Effector CD8-positive, alpha-beta T cell (primary cell): ENCODE data around the gene GJB1.
A peak's percentile ranks its signal among the peaks of the same experiment; 100 is the strongest.

Experiments
- DNase-seq: peaks from one replicate; lab custom pipeline; 2025; lab: John Stamatoyannopoulos, UW

The GJB1 gene

DNA sequence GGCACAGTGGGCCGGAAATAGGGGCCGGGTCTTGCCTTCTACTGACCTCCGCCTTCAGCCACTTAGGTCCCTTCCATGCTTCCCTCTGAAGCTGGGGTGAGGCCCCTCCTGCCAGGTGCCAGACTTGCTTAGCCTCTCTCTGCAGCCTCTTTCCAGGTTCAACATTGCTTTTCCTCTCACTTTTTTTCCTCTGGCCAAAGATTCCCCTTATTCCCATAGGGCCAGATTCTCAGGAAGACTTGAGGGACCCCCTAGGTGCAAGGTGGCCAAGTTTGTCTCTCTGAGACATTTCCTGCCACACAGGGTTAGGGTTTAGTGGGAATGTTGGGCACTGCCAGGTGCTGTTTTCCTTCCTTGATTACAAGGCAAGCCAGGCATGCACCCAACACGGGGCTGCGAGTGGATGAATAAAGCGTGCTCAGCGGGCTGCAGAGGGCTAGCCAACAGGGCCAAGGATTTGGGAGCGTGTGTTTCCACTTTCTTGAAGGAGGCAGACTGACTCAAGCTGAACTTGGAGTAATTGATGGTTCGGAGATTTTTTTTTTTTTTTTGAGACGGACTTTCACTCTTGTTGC lies 7.6 kb upstream of the GJB1 start:
- no peak for DNase-seq

DNA sequence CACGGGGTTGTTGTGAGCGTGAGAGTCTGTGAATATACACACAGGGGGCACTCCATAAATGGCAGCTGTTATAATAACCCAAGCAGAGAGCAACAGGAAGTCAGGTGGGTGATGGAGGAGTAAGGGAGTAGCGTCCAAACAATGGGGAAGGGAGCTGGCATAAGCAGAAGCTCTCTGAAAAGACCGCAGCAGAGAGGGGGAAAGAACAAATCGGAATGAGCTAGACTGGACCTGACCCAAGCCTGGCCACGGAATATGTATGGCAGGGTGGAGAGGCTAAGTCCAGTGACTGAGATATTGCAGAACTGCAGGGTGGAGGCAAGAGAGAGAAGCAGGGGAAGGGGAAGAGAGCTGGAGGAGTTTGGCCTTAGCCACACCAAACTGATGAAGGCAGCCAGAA lies 6.5 kb upstream of the GJB1 start:
- DNase-seq = no peak

DNA sequence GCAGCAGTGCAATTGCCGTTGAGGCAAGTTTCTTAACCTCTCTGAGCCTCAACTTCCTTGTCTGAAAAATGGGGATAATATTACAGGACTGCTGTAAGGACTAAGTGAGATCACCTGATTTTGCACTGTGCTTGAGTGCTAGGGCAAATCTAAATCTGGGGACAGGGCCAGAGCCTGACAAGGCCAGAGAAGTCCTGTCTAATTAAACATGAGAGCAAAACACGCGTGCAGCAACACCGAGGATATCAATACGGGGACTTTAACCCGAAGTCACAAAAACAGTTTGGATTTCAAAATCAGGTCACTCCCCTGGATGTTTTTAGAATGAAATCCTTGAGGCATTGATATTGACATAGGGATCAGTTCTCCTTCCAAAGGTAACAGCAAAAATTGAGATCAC lies 5.7 kb upstream of the GJB1 start:
- DNase-seq = no peak

DNA sequence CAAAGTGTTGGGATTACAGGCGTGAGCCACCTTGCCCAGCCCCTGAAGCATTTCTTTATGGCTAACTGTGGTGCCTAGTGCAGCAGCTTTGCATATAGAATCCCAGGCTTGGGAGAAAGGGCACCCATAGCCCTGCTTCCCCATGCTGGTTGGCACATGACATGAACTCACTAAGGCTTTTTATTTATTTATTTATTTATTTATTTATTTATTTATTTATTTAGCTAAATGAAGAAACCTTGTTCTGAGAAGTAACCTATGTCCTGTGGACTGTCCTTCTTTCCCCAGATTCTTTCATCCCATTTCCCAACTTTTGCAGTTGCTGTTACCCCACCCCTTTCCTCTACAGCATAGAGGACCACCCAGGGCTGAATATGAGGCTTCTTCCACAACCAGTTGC lies 1.9 kb upstream of the GJB1 start:
- no peak for DNase-seq

DNA sequence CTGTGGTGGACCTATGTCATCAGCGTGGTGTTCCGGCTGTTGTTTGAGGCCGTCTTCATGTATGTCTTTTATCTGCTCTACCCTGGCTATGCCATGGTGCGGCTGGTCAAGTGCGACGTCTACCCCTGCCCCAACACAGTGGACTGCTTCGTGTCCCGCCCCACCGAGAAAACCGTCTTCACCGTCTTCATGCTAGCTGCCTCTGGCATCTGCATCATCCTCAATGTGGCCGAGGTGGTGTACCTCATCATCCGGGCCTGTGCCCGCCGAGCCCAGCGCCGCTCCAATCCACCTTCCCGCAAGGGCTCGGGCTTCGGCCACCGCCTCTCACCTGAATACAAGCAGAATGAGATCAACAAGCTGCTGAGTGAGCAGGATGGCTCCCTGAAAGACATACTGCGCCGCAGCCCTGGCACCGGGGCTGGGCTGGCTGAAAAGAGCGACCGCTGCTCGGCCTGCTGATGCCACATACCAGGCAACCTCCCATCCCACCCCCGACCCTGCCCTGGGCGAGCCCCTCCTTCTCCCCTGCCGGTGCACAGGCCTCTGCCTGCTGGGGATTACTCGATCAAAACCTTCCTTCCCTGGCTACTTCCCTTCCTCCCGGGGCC lies 1.2 kb downstream of the GJB1 start:
- no peak for DNase-seq

DNA sequence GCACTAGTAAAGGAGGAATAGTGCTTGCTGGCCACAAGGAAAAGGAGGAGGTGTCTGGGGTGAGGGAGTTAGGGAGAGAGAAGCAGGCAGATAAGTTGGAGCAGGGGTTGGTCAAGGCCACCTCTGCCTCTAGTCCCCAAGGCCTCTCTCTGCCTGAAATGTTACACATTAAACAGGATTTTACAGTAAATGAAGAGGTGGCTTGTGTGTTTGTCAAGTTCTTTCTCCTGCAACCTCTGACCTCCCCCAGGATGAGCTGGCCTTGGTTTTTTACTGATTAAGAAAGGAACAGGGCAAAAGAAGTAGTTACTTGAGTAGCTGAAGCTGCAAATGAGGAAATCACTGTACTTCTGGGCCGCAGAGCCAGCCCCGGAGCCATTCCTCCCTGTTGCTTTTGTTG lies 2.0 kb downstream of the GJB1 start:
- DNase-seq = no peak

DNA sequence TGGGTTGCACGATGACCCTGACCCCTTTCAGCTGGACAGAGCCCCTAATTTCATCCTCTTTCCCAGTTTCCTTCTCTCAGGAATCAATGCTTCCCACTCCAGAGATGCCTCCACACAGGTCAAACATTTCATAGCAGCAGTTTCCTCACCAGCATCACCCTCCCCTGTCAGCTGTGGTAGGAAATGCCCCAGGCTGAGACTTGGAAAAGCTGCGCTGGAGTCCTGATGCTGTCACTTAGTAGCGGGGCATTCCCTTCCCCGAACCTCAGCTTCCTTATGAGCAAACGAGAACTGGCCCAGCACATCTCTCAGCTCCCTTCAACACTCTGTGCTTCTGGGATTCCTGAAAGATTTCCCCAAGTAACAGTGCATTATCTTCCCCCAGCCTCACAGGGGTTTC lies 2.7 kb downstream of the GJB1 start:
- DNase-seq = no peak

DNA sequence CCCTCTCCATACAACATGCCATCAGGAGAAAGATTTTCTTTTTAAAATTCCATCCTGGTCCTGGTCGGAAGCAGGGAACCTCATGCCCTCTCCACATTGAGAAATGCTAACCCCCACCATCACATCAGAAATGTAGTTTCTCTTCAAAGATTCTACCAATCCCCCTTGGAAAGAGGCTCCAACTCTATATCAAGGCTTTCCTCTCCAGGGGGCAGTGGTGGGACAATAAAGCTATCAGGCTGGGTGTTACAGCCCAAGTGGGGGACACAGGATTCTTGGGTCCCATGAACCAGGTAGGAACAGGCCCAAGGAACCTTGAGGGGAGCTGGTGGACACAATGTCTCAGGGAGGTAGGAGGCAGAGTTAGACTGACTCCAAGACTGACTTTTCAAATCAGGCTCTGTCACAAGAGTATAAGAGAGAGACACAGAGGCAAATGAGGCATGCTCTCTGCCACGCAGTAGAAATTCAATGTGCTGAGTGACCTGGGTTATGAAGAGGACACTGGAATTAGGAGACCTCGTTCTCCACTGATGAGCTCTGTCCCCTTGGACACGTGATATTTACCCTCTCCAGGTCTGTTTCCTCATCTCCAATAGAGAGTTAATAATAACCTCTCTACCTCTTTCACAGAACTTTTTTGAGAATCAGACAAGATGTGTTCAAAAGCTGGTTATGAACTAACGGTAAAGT lies 4.5 kb downstream of the GJB1 start:
- DNase-seq = no peak

DNA sequence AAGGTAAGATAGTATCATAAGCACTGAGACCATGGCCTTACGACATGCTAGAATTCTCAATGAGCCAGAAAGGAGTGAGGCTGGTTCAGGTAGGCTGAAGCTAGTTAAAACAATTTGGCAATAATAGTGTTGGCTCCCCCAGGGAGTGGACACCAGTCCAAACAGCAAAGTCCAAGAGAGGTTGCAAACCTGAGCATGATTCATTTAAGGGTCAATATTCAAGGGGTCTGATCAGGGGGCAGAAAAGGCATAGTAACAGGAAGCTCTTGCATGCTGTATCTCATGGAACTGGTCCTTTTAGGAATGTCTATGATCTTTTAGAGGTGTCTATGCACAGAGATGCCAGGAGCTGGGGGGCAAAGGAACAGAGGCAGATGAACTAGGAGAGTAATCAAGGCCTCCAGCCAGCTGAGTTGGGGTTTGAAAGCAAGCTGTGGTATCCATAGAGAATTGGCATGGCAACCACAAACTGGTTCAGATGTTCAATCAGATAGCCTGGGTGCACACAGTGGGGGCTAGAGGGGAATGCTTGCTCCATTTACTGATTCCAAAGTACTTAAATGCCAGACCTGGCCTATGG lies 5.1 kb downstream of the GJB1 start:
- no peak for DNase-seq

DNA sequence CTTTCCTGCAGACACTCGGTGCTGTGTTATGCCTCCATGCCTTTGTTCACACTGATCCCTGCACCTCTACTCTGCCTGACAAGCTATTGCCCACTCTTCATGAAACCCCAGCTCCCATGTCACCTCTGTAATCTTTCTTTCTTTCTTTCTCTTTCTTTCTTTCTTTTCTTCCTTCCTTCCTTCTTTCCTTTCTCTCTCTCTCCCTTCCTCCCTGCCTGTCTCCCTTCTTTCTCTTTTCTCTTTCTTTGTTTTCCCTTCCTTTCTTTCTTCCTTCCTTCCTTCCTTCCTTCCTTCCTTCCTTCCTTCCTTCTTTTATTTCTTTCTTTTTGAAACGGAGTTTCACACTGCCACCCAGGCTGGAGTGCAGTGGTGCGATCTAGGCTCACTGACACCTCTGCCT lies 12.5 kb downstream of the GJB1 start:
- no peak for DNase-seq

DNA sequence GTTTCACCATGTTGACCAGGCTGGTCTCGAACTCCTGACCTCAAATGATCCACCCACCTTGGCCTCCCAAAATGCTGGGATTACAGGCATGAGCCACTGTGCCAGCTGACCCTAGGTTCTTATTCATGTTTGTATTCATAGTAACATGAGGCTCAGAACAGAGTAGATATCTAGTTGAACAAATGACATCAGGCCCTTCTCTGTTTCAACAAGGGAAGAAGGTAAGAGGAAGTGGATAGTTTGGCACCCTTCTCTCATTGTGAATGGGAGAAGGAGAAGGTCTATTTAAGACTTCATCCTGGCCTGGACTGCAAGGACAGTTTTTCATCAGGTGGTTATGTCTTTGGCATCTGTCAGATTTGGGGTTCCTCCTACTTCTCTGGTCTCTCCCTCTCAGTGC lies 13.8 kb downstream of the GJB1 start:
- no peak for DNase-seq

DNA sequence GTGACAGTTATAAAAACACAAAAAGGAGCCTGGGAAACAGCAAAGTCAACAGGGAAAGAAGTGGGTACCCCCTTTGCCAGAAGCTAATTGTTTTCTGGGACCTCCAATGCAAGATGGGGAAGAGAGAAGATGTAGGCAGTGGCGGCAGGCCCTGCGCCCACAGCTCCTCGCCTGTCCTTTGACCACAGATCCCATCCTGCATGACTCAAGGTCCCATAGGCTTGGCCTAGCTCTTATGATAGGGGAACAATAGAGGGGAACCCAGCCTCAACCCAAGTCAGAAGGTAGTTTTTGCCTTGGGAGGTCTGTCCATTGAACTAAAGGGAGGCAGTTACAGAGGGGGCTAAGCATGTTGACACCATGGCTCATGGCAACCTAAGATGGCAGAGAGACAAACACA lies 16.8 kb downstream of the GJB1 start:
- no peak for DNase-seq

DNA sequence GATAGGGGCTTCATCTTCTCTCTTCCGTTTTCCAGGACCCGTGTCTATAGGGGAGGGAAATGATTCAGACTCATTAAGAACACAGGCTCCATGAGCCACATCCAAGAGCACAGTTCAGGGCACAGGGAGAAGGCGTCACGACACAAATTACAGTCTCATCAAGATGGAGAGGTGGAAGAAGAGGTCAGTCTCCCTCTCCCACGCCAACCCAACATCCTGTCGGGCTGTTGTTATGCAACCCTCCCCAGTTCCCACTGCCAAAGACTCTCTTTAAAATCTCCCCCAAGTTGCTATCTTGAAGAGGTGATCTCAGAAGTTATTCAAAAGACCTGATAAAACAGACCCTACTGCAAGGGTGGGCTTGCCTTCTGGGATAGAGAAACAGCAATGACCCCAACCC lies 18.3 kb downstream of the GJB1 start:
- no peak for DNase-seq

DNA sequence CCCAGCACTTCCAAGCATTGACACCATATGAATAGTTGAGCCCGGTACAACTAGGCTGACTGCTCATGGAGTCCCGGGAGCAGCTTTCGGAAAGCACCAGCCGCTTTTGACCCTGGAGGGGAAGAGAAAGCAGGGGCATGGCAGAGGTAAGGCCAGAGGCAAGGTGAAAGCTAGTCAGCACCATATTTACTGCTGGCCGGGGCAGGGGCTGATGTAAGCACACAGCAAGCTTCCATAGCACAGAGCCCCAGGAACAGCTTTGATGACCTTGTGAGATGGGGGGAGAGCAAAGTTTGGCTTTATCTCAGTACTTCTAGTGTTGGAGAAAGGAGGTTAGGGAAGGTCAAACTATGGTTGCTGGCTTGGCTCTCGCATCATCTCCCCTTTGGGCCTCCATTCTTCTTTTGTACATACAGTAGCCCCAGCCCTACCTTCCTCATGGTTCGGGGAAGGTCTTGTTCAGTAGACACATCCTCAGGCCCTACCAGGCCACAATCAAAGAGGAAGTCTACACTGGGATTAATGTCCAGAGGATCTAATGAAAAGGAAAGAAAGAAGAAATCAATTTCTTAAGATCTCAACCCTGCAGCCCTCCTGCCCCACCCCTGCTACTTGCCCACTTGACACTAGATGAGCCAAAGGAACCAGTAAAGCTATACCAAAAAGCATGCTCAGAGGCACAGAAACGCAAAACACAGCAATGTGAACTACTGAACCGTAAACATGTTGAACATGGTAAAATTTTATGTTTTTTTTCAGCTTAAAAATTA lies 21.5 kb downstream of the GJB1 start:
- no peak for DNase-seq

DNA sequence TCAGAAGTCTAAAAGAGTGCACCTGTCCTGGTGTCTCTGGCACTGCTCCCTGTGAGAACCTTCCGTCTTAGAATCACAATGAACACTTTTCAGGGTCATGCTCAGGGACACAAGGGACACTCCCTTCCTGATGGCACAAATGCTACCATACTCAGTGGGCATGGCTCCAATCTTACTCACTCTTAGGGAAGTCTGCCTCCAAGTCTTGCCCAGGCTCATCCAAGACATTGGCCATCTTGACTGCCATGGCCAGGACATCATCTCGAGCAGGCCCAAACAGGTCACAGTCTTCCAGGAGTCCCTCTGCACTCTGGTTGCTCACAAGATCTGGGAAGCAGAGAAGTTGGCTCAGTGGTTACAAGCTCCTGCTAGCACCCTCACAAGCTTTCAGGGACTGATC lies 22.1 kb downstream of the GJB1 start:
- DNase-seq = no peak

DNA sequence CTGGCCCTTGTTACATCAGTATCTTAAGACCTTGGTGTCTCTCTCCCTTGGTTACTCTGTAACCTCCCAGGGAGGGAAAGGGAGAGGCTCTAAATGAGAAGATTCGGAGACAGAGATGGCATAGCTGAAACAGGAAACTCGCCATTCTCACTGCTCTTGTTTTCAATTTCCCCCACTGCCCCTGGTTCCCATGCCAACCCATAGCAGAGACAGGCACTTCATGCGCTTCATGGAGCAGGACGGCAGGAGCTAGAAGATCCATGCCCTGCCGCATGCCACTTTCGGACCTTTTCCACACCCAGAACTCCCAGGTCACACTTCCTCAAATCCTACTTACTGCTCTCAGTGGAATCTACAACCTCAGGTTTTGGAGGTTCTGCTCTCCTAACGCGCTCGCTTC lies 27.8 kb downstream of the GJB1 start:
- DNase-seq = no peak

DNA sequence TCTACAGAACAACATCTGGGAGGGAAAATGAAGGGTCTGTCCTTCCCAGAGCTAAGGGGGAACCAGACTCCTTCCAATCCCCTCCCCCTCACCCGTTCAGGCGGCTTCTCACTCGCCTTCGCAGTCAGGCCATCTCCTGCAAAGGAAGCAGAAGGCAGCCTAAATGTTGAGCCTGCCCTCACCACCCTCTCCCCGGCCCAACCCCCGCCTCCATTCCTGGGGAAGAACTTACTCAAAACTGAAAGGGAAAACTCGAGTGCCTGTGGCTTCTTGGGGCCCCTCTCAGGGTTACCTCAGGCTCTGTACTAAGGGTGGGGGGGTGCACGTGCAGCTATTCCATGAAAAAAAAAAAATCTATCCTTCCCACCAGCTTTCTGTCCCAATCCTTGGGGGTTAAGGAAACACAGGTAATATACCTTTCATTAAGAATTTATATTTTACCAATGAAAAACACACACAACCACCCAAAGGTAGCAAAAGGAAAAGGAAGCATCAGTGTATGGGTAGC lies 28.5 kb downstream of the GJB1 start:
- DNase-seq = no peak

DNA sequence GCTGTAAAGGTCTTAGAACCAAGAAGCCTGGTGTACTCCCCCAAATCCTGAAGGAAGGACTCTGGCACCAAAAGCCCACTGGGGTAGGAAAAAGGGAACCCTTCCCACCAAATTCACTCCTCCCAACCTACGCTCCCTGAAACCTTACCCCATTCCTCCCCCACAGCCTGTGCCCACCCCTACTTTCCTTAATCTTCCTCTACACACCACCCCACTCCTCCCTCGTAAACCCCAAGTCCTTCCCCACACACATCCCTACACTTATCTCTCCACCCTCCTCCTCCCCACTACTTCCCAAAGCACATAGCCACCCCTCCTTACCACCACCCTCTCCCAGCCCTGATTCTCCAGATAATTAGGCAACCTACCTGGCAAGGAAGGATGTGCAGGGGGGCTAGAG lies 29.2 kb downstream of the GJB1 start:
- DNase-seq = no peak

DNA sequence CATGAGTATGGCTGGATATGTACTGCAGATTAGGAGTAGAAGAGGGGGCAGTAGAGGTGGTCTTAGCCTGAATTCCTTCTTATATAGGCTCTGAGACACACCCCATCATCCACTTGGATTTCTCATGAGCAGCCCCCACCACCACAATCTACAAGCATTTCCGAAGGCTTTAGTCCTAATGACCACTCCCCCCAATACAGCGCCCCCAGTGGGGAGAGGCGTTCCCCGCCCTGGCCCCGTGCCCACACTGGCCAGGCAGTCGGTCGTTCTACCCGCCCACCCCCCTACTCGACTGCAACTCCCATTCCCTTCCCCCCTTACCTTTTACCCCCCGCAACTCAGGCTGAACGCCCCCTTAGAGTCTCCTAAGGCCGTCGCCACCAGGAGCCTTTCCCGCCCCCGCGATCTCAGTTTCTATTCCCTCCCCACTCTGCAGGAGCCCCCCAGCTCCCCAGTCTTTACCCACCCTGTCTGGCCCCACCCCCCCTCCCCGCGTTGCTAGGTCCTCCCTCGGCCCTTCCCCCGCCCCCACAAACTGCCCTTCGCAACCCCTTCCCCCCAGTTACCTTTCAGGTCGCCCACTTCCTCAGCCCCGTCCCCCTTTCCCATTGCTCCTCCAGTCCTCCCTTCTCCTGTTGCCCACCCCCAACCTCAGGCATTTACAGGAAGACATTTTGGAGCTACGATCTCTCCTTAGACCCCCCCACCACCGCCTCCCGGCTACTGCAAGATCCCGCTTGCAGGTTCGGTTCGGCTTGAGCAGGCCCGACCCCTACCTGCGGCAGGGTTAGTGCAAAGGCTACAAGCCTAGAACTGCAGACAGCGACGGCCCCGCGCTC lies 30.4 kb downstream of the GJB1 start:
- DNase-seq = peak; percentile 14

DNA sequence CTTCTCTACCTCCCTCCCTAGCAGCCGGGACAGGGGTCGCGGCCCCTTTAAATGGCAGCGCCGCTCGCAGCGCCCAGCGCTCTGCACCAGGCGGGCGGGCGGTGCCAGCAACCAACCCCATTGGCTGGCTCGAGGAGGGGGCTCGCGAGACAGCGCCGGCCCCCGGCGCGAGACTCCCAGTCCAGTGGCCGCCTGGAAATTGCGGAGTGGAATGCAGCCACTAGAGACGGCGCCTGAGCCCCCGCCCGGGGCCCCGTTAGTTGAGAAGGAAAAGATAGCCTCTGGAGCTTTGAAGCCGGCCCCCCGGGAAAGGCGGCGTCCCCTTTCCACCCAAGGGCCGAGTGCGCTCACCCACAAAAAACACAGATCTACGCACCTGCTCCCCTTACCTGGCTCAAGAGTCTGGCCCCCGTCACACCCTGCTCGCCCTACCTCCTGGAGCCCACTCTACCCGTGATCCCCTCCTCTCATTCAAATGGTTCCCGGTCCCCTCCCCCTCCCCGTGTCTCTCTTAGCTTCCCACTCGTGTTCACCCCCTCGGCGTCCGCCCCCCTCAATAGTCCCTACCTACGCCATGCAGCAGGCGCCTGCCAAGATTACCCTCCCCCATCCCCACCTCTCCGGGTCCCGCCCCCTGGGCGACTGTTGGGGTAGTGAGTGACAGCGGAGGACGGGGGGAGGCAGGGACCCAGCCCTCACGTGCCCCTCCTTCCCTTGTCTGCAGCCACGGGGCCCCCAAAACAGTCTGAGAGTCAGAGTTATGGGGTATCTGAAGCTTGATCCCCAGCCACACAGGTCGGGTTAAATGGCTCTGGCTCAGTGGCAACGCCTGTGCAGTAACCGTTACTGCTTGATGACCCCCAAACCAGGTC lies 31.3 kb downstream of the GJB1 start, which contains the start of gene ZMYM3:
ZMYM3 (minus strand) TSS at position 49 of the 872 bp plus-strand sequence. CDS start 885 bp downstream, outside the sequence.
- DNase-seq = peak; percentile 75
